GM04503 (cell line): Measurements from ENCODE around the gene SPECC1.
"Not testable (repeated sequence)": the region's sequence is repeated elsewhere in the genome, so short reads cannot be mapped to it uniquely, and the experiment has no call there.

Source experiments
- DNase-seq: peaks from one replicate; pipeline ENCODE4 v3.0.0-alpha.2; 2012; ENCODE audit warnings: low read depth

SPECC1 gene

DNA sequence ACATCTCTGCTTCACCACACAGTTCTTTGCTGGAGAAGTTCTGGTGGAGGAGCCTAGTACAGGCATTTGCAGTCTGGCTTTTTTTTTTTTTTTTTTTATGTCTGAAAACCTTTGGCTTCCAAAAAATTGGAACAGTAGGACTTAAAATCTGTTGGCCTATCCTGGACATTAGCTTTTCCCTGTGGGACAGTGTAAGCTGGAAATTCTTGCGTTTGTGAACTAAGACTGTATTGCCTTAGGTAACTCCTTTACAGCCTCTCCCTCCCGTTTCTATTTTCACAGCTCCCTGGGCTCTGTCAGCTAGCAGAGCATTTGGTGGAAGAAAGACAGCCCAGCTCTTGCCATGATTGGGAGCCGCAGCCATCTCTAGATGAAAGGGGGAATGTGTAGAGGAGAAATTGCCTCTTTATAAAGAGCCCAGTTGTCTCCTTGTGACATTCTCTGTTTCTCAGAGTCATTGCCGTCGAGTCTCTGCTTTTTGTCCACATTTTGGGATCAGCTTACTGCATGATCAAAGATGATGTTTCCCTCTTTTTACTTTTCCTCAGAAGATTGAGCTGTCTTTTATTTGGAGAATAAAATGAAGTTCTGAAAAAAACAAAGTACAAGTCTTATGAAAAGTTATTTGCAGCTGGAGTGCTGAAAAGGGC lies 227.5 kb downstream of the SPECC1 start:
- no peak for DNase-seq

DNA sequence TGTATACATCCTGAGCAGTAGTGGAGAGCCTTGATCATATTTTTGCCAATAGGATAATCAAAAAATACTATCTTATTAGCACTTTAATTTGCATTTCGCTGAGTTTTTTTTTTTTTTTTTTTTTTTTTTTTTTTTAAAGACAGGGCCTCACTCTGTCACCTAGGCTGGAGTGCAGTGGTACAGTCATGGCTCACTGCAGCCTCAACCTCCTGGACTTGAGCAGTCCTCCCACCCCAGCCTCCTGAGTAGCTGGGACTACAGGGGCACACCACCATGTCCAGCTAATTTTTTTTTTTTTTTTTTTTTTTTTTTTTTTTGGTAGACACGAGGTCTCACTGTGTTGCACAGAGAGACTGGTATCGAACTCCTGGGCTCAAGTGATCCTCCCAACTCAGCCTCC lies 230.6 kb downstream of the SPECC1 start:
- not testable (repeated sequence) for DNase-seq

DNA sequence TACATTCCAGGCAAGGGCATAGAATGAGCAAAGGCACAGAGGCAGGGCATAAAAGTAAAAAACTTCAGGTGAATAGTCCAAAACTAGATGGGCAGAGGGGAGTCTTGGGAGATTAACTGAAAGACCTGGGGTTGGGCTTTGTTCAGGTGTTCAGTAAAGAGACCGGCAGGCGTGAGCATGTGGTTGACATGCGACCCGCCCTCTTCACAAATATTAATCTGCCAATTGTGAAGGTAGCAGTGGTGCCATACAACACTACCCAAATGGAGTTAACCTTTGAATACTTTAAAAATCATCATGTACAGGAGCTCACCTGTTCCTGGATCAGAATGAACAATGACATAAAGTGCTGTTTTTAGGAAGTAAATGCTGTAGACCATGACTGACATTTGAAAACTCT lies 232.7 kb downstream of the SPECC1 start:
- no peak for DNase-seq

DNA sequence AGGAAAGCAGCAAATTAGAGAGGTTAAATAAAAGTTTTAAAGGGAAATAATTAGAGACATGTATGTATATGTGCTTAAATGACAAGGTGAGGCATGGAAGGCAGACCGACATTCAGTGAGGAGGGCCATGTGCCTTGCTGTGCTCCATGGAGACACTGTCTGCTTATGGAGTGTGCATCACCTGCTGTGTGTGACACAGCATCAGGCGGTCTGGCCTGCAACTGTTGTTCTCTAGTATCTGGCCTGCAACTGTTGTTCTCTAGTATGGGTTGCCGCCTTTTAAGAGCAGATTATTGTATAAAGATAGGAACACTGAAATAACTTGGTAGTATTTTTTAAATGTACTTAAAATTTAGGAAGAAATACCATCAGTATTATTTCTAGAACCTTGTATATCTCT lies 233.1 kb downstream of the SPECC1 start:
- no peak for DNase-seq

DNA sequence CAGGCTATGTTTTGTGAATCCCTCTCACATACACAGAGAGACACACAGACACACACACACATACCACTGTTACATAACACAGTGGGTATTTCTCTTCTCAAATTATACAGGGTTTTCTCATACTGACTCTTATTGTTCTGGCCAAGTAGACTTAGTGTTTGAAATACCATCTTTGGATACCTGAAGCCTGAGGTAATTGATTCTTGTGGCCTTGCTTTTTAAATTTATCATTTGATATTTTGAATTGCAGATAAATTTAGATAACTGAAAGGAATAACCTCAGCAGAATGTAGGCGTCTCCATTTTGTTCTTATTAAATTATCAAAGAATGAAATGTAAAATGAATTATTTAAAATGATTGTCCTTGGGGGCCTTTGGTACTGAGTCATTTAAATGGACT lies 234.4 kb downstream of the SPECC1 start:
- DNase-seq: no peak

DNA sequence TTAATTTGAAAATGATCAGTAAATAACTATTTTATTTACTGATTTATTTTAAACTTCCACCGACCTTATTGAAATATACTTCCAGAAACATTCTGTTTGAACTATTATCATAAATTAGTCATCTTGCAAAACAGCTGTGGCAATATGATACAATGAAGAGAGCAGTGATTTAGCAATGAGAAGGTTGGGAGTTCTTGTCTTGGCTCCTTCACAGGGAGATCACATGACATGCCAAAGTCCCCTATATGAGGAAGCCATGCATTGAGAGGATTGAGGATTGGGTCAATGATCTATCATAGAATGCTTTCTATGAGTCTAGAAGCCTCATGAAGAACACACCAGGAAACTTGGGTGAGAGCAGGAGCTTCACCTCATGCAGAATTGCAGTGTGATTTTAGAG lies 235.5 kb downstream of the SPECC1 start:
- DNase-seq: no peak

DNA sequence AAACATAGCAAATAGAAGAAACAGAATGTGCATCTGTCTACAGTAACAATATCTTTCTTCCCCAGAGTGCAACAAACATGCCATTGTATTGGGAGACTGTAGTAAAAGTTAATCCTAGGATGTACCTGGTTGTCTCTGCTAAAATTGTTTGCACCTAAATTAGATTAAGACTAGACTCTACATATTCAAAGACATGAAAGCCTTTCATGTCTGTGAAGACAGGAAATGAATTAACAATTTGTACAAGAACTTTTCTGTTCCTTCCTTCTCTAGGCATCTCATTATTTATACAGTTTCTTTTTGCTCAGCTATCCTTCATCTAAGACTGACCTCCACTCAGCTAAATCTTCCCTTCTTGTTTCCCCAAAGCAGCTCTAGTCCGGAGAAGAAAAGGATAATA lies 237.5 kb downstream of the SPECC1 start:
- DNase-seq: no peak

DNA sequence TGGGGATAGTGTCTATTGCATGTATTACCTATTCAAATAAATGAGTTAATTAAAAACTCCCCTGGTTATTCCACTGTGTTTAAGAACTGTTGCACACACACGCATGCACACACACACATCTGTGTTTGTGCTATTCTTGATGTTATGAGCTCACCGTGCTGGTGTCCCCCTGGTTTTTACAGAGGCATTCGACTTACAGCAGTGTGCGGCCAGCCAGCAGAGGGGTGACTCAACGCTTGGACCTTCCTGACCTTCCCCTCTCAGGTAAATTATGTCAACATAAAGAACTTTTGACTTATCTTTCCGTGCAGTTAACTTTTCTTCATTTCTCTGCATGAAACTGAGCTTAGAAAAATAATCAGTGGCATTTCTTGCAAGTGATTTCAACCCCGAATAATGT lies 244.2 kb downstream of the SPECC1 start:
- DNase-seq: no peak

DNA sequence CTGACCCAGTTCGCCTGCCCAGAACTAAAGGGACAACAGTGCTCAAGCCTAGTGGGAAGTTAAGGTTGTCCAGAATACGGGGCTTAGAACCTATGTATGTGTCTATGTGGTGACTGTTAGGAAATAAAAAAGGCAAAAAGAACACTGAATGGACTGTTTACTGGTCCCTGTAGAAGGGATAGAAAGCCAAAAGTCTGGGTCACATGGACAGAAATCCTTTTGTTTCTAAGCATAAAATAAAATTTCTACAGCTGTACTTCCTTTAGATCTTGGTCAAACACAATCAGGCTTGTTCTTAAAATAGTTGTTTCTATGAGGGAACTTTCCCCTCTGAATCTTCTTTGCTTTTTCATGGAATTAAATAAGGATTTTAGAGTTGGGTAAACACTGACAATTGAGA lies 245.4 kb downstream of the SPECC1 start:
- DNase-seq: no peak

DNA sequence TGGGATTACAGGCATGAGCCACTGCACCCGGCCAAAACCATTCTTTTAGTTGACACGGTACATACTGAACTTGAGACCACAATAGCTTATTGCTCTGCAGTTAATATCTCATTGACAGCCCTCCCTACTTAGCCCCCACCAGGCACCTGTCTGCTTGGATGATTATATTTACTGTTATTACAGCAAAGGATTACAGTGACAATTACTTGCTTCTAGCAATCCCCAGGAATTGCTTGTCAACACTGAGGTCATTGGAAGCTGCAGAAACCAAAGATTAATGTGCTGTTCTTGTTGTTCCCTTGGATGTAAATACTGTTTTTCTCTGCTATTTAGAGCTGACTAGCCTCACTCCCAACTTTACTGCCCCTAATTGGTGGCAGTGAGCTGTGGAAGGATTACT lies 247.0 kb downstream of the SPECC1 start:
- DNase-seq: no peak

DNA sequence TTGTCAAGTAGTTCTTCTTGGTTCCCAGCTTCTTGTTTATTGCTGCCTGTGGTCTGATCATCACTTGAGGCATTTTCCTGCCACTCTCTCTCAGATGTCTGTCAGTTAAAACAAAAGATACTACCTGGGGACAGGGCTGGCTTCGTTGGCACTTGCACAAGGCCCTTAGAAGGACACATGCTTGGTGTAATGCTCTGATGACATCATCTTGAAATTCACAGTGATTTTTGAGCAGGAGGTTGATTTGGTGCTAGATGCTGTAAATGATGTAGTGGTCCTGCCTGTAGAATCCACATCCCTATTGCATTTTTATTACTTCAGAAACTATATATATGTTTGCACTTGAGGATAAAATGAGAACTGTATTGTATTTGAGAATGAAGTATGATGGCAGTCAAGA lies 247.8 kb downstream of the SPECC1 start:
- no peak for DNase-seq

DNA sequence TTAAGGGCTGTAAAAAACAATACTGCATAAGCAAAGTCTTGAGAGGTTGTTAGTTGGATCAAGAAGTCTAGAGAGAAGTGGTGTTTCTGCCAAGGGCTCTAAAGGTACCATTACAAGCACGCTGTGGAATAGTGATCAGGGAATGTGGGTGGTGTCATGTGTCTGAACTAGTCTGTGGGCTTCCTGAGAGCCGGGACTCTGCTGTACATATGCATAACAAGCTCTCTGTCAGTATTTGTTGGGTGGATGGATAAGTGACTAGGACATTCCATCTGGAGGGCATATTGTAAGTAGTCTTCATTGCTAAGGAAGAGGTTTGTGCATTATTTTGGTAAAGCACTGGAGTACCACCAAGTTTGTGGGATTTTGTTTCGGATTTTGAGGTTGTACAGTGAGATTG lies 248.6 kb downstream of the SPECC1 start:
- DNase-seq: no peak

DNA sequence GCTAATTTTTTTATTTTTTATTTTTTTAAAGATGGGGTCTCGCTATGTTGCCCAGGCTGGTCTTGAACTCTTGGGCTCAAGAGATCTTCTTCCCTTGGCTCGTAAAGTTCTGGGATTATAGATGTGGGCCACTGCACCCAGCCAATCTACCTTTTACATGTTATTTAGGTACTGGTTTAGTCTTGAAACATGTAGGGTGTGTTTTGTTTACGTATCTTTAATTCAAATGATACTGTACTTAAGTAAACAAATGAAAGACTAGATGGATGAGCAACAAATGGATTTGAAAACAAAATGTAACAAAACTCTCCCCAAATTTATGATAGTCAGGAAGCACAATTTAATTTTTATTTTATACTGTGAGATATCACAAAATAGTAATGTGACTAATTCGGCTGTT lies 250.5 kb downstream of the SPECC1 start:
- no peak for DNase-seq

DNA sequence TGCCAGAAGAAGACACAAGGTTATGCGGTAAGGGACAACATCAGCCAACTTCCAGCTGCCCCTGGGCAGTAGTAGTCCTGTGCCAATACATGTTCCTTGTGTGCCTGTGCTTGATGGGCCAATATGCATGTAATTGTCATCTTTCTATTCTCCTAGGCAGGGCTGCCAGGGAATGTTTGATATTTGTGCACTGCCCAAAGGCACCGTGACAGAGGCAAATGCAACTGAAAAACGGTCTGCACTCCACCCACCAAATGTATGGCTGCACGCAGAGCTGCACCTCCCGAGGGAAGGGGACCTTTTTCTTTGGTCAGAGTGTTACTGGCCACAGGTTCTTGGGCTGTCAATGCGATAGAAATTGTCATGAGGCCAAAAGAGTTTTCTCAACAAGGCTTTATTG lies 251.1 kb downstream of the SPECC1 start:
- no peak for DNase-seq

DNA sequence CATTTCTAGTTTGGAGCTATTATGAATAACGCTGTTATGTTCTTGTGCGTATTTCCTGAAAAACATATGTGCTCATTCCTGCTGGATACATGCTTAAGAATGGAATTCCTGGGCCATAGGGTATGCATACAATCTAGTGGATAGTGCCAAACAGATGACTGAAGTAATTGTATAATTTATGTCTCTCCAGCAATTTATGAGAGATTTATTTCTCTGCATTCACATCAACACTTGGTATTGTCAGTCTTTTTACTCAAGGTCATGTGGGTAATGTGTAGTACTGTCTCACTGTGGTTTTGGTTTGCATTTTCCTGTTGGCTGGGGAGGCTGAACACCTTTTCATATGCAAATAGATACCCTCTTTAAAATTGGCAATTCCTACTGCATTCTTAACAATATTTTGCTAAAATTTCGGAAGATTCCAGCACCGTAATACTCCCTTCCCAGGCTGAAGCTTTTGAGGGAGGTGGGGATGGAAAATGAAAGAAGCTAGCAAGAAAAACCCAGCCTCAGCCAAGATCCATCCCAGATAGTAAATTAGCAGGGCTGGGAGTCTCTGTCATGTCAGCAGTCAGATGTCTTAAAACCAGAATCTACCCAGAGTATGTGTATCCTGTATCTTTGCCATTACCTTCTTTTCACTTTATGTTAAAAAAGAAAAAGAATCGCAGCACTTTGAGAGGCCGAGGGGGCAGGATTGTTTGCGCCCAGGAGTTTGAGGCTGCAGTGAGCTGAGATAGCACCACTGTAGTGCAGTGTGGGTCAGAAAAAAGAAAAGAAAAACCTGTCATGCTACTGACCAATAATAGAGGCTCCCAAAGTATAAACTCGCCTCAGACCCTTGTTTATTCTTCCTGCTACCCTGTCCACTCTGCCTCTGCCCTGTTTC lies 253.3 kb downstream of the SPECC1 start:
- DNase-seq: no peak

DNA sequence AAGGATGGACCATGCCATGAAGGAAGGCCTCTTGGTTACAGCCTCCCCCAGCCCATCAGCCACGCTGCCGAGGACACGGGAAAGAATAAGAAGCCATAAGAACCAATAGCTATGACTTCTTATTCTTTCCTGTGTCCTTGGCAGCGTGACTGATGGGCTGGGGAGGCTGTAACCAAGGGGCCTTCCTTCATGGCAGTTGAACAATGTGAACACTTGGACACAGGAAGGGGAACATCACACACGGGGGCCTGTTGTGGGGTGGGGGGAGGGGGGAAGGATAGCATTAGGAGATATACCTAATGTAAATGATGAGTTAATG lies 253.9 kb downstream of the SPECC1 start:
- not testable (repeated sequence) for DNase-seq

DNA sequence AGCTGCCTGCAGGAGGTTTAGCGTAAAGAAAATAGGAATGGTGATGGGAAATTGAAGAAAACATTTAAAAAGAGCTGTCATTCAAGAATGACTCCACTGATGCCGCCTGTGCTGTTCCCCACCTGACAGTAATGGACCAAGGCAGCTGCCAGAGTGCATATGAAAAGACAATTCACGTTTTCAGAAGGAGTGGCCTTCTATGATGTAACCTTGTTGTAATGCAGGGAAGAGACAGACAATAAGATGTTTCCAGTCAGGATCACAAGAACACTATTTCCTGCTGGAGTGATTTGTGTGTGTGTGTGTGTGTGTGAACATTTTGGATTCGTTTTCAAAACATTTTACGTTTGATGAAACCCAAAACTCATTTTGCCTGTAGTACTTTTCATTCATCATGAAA lies 254.4 kb downstream of the SPECC1 start:
- no peak for DNase-seq

DNA sequence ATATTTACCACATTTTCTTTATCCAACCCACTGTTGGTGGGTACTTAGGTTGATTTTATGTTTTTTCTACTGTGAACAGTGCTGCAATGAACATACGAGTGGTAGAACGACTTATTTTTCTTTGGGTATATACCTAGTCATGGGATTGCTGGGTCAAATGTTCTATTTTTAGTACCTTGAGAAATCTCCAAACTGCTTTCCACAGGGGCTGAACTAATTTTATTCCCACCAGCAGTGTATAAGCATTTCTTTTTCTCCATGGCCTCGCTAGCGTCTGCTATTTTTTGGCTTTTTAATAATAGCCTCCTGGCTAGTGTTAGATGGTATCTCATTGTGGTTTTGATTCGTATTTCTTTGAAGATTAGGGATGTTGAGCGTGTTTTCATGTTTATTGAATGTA lies 255.8 kb downstream of the SPECC1 start:
- no peak for DNase-seq

DNA sequence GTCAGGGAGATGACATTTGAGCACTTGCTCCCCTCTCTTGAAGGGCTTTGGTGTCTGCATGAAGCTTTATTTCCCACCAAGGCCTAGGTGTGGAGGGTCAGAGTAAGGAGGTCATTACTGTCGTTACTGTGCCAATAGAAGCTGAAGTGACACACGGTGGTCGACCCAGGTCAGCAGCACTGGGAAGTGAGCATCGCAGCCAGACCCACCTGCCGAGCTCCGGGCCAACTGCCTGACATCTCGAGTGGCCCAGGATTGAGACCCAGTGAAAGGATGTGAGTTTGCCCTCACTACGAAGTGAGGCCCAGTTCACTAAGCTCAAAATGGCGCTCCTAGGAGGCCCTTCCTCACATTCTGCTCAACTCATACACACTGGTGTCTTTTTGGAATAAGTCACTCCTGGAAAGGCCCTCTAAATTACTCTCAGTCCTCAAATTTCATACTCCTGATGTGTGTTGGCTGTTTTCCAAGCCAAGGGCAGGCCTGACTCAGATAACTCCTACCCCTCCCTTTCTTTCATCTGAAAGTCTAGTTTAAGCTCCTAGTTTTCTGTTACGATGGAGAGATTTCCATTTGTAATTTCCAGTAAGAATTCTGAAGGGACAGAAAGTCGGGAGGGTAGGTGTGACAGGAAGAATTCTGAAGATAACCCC lies 257.8 kb downstream of the SPECC1 start:
- DNase-seq: no peak

DNA sequence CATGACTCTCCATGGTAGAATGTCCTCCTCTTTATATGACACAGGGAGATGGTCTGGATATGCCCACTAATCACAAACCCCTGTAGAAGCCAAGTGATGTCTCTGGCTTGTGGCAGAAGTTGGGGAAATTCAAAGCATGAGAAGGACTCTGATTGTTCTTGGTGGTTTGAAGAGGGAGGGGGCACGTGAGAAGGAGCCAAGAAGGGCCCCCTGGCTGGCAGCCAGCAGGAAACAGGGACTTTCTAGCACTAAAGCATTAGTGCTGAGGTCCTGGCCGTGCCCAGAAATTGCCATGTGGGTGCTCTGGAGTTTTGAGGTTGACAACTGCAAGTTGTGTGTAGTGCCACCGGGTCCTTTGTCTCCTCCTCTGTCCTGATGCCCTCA lies 258.3 kb downstream of the SPECC1 start:
- DNase-seq: no peak

DNA sequence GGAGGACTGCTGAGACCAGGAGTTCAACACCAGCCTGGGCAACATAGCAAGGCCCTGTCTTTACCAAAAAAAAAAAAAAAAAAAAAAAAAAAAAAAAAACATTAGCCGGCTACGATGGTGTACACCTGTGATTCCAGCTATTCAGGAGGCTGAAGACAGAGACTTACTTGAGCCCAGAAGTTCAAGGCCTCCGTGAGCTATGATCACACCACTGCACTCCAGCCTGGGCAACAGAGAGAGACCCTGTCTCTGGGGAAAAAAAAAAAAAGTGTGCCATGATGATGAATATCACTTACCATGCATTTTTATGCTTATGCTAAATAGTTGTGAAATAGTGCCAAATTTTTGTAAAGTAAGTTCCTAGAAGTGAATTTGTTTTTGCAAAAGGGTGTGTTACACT lies 261.2 kb downstream of the SPECC1 start:
- DNase-seq: no peak

DNA sequence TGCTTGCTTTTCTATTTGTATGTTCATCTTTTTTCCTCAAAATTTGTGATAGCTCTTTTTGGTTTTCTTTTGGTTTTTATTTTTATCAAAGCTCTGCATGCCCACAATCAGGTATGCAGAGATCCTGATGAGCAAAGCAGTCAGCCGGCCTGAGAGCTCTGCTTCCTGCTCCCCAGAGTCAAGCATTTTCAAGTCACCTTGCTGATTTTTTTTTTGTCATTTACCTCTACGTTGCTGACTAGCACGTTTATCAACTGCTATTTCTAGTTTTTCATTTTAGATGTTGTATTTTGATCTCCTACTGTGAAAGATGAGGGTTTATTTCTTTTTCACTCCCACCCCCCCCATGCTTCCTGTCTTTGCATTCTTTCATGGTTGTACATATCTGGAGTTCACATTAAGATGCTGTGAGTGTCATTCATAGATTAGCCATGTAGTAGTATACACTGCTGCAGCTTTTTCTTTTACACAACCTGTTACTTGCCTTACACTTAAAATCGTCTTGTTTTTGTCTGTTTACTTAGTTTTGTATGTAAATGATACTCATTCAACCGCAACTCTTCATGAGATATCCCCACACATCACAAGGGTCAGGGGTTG lies 262.0 kb downstream of the SPECC1 start:
- DNase-seq: no peak
